Liver (tissue), 3 donors: Measurements from ENCODE around the gene C17orf58.
"Not testable (repeated sequence)": the region's sequence is repeated elsewhere in the genome, so short reads cannot be mapped to it uniquely, and the experiment has no call there.

Experiments
- CTCF ChIP-seq: fragments of 150-350 bp; IDR thresholded peaks from 2 replicates; pipeline ENCODE4 v1.5.1; 2017; ENCODE audit warnings: improper control_type of control experiment, low read depth, low read length; ENCODE audit not compliant: missing input control
- EGR1 ChIP-seq, 2 donors: IDR thresholded peaks; 2 replicates each; pipeline ENCODE4 v1.6.1; 2016 to 2018; ENCODE audit warnings: antibody characterized with exemption in 2 of 2, low read depth in 2 of 2
- FOXA1 ChIP-seq: IDR thresholded peaks from 2 replicates; pipeline ENCODE4 v1.6.1; 2016; ENCODE audit warnings: antibody characterized with exemption
- JUND ChIP-seq, 2 donors: IDR thresholded peaks; 2 replicates each; pipeline ENCODE4 v1.6.1; 2016; ENCODE audit warnings: antibody characterized with exemption in 2 of 2
- MAX ChIP-seq: IDR thresholded peaks from 2 replicates; pipeline ENCODE4 v1.6.1; 2016; ENCODE audit warnings: antibody characterized with exemption
- NR2F2 ChIP-seq: IDR thresholded peaks from 2 replicates; pipeline ENCODE4 v1.6.1; 2016; ENCODE audit warnings: antibody characterized with exemption
- RAD21 ChIP-seq, 2 donors: IDR thresholded peaks; 2 replicates each; pipeline ENCODE4 v1.6.1; 2016; ENCODE audit warnings: antibody characterized with exemption in 2 of 2, mild to moderate bottlenecking in 2 of 2
- REST ChIP-seq: IDR thresholded peaks from 2 replicates; pipeline ENCODE4 v1.6.1; 2016; ENCODE audit warnings: antibody characterized with exemption, mild to moderate bottlenecking
- SP1 ChIP-seq: IDR thresholded peaks from 2 replicates; pipeline ENCODE4 v1.6.1; 2018; ENCODE audit warnings: antibody characterized with exemption, mild to moderate bottlenecking
- TAF1 ChIP-seq: conservative IDR thresholded peaks from 2 replicates; pipeline ENCODE4 v1.6.1; 2016; ENCODE audit warnings: antibody characterized with exemption, mild to moderate bottlenecking
- YY1 ChIP-seq: IDR thresholded peaks from 2 replicates; pipeline ENCODE4 v1.6.1; 2016; ENCODE audit warnings: antibody characterized with exemption, mild to moderate bottlenecking
- TF ChIP-seq, protein P1 (sequence below): IDR thresholded peaks from 2 replicates; pipeline ENCODE4 v1.6.1; 2016; ENCODE audit warnings: antibody characterized with exemption
- TF ChIP-seq, protein P2 (sequence below): IDR thresholded peaks from 2 replicates; pipeline ENCODE4 v1.6.1; 2016; ENCODE audit warnings: antibody characterized with exemption
- donor health status: healthy.
- donor health status: healthy.

- TF ChIP-seq, protein P1, sequence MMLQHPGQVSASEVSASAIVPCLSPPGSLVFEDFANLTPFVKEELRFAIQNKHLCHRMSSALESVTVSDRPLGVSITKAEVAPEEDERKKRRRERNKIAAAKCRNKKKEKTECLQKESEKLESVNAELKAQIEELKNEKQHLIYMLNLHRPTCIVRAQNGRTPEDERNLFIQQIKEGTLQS, result not testable (repeated sequence)
- TF ChIP-seq CTCF; TAF1; FOXA1; EGR1 (IDR thresholded peaks at IDR 0.05; ENCODE audit: low read depth in 2 of 2); SP1; REST; JUND (IDR thresholded peaks at IDR 0.05); NR2F2; YY1; MAX; RAD21 (IDR thresholded peaks at IDR 0.05): not testable (repeated sequence)
- TF ChIP-seq, protein P2, sequence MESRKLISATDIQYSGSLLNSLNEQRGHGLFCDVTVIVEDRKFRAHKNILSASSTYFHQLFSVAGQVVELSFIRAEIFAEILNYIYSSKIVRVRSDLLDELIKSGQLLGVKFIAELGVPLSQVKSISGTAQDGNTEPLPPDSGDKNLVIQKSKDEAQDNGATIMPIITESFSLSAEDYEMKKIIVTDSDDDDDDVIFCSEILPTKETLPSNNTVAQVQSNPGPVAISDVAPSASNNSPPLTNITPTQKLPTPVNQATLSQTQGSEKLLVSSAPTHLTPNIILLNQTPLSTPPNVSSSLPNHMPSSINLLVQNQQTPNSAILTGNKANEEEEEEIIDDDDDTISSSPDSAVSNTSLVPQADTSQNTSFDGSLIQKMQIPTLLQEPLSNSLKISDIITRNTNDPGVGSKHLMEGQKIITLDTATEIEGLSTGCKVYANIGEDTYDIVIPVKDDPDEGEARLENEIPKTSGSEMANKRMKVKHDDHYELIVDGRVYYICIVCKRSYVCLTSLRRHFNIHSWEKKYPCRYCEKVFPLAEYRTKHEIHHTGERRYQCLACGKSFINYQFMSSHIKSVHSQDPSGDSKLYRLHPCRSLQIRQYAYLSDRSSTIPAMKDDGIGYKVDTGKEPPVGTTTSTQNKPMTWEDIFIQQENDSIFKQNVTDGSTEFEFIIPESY, result not testable (repeated sequence)
Observed at GRCh38 chr17:67960276-67960675, 36.0 kb downstream of the C17orf58 start.
